CD1c-positive myeloid dendritic cell (primary cell): ENCODE results near the gene PRDM11.

Source experiments
- DNase-seq: peaks from one replicate; pipeline ENCODE4 v3.0.0-alpha.2; 2016; ENCODE audit errors: extremely low spot score

PRDM11 gene

DNA sequence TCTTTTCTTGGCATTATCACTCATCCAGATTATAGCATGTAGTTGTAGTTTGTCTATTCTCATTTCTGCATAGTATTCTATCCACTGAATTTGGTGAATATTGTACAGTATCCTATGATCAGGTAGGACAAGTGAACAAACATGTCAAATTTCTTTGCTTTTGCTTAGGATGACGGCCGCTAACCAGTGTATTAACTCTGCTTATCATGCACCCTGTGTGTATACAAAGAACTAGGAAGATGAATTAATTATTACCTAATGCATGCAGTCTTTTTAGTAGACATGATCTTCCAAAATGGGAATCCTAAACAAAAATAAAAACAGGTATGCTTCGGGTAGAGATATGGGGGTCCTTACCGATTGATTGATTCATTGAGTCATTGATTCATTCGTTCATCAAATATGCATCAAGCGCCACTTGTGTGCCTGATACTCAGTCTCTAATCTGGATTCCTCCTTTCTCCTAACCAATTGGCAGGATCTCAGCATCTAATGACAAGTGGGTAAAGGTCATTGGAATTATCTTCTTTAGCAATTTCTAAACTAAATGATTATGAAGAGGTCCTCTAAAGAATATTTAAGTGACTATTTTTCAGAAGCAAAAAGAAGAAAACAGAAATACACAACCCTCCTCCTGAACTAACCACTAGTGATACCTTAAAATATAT is 27.9 kb downstream of the PRDM11 start:
- DNase-seq, result no peak

DNA sequence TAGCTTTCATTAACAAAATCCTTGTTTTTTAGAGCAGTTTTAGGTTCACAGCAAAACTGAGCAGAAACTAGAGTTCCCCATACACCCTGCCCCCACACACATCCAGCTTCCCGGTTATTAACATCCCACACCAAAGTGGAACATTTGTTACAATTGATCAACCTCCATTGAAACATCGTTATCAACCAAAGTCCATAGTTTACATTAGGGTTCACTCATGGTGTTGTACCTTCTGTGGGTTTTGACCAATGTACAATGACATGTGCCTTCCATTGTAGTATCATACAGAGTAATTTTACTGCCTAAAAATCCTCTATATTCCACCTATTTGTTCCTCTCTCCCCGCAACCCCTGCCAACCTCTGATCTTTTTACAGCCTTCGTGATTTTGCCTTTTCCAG is 28.5 kb downstream of the PRDM11 start:
- no peak for DNase-seq

DNA sequence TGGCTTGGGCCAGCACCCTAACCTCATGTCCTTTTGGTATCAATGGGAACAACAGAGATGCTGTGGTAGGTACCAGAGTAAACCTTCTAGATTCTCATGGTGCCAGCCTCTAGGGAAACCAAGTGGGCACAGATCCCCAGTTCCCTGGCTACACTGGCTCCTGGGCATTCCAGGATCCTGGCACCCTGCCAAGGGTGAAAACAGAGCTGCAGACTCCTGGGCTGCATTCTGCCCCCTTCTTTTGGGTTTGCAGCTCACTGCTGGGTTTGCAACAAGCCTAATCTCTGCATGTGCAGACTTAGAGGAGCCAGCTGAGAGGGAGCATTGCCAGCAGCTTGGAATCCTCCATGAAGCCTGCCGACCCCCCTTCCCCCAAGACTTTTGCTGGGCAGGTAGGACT is 30.6 kb downstream of the PRDM11 start:
- no peak for DNase-seq

DNA sequence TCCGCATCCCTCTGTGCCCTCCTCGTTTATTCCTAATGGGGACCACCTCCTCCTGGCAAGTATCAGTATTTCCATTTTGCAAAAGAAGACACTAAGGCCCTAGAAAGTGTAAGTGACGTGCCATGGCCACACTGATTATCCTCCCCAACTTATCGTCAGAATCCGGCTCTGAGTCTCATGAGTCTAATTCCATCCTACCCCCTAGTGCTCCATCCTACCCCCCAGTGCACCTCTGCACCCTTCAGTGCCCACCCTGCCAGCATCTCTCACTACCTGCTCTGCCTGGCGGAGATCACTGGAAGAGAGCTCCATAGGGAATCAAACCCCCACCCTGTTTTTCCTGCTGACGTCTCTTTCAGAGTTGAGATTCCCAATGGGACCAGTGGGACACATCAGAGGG is 31.8 kb downstream of the PRDM11 start:
- no peak for DNase-seq

DNA sequence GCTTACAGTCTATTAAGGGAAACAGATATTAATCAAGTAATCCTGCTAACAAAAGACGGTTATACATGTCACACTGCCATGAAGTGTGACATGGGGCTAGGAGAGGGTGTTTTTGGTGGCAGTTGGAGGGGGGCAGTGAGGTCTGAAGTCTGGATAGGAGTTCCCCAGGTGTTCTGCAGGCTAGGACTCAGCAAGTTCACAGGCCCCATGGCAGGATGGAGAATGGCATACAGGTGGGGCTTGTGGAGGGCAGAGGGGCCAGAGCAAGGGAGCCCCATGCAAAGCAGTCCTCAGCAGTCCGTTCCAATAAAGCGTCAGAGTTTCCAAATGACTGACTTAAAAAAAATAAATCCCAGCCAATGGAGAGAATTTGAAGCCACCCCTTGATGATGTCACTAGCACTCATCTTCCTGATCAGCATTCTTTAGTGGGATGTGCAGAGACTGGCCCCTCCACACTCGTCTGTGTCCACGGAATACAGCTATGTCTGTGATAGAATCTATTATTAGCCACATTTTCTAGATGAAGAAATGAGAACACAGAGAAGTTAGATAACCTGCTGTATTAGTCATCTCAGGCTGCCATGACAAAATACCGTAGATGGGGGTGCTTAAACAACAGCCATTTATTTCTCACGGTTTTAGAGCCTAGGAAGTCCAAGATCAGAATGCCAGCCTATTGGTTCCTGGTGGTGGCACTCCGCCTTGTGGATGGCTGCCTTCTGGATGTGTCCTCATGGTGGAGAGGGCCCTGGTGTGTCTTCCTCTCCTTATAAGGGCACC is 32.6 kb downstream of the PRDM11 start:
- no peak for DNase-seq

DNA sequence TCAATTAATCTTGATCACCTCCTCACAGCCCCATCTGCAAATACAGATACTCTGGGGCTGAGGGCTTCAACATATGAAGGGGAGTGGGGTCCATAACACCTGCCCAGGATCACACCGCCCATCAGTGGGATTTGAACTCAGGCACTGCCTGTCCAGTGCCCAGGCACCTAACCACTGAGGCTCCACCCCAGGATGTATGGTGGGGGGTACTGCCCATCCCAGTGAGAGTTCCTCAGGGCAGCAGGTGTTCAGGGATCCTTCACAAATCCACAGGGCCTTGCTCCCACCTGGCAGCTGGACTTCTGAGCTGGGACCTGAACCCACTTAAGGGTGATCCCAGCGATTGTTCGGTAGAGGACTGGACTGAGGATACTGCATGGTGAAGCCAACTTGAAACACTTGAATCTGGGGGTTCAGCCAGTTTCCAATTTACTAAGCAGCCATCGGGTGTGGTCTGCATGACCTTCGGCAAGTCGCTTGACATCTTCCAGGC is 33.3 kb downstream of the PRDM11 start:
- DNase-seq, result no peak

DNA sequence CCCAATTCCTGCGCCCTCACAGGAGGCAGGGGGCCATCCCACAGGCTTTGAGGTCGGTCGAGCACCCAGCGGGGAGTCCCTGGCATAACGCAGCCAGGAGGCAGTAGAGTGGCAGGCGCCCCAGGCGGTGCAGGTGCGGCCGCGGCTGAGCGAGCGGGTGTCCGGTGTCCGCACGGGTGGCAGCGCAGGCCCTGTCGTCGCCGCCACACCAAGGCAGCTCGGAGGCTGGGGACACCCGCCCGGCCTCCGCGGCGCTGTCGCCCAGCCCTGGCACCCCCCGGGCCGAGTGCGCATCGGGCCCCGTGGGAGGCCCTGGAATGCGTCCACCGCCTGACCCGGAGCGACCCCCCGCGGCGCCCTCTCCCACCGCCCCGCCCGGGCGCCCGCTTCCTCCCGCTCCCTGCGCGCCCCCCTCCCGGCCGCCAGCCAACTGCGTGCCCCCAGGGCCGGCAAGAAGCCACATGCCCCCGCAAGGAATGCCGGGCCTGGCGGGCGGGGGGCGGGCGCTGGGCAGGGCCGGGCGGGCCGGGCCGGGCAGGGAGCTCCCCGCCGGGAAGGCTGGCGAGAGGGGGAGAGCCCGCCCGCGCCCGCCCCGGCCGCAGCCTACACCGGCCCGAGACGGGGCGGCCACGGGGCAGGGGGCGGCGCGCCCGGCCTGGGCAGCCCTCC is 33.9 kb downstream of the PRDM11 start:
- peak; percentile 9 for DNase-seq

DNA sequence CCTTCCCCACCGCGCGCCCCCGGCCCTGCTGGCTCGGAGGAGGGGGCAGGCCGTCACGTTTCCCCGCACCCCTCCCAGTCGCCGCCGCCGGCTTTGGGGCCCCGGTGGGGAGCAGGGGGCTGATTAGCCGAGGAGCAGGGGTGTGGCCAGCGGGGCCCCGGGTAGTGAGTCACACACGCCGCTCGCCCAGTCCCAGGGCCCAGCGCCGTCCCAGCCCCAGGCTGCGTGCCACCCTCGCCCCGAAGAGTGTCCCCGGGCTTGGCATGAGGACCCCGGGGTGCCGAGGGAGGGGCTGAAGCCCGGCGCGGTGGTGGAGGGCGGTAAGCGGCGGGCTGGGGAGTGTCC is 34.4 kb downstream of the PRDM11 start:
- DNase-seq, result peak; percentile 50

DNA sequence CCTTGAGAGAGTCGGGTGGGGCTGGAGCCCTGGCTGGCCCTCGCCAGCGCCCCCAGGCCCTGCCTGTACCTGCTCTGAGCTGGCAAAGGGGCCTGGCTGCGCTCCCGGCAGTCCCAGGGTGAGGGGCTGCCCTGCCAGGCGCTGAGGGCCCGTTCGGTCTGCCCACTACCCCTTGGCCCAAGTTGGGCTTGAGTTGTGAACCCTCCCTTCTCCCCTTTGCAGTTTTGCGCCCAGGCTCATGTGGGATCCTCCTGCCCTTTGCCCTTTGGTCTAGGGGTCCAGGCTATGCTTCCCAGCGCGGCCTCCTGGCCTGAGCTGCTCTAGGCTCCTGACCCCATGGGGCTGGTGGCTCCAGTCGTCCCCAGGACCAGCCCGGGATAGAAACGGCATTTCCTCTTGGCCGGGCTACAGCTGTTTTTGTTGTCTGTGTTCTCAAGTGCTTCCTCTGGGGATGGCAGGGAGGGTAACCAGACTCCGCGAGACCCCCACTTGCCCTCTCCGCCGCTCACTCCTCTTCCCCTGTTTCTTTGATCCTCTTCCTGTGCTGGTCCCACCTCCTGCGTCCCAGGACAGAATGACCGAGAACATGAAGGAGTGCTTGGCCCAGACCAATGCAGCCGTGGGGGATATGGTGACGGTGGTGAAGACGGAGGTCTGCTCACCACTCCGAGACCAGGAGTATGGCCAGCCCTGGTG is 34.9 kb downstream of the PRDM11 start:
- DNase-seq, result no peak

DNA sequence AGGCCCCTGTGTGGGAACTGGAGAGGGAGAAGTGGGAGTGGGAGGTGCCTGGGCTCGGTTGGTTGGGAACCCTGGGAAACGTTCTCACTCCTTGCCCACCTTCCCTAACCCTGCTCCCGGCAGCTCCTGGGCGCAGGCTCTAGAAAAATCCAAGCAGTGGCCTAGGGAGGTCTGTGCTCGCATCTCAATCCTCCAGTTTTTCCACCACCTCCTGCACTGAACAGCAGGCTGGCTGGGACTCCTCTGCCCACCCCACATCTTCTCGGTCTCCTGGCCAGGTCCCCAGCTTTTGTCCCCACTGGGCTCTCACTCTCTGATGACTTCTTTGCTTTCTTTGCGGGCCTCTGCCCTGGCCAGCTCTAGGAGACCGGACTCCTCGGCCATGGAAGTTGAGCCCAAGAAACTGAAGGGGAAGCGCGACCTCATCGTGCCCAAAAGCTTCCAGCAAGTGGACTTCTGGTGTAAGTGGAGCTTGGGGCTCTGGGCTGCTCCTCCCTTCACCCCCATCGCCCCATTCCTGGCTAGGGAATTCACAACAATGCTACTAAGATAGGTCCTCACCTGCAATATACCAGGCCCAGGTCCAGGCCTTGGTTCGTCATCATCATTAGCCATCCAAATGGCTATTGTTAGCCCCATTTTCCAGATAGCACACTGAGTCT is 35.6 kb downstream of the PRDM11 start:
- no peak for DNase-seq

DNA sequence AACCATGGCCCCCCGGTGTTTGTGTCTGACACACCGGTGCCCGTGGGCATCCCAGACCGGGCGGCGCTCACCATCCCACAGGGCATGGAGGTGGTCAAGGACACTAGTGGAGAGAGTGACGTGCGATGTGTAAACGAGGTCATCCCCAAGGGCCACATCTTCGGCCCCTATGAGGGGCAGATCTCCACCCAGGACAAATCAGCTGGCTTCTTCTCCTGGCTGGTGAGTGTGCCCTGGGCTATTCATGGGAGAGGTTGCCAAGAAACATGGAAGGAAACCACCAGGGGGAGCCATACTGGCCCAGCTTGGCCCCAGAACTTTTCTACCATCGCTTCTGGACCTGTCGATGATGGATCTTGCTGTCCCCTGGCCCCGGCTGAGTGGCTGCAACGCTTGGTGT is 36.5 kb downstream of the PRDM11 start:
- peak; percentile 24 for DNase-seq

DNA sequence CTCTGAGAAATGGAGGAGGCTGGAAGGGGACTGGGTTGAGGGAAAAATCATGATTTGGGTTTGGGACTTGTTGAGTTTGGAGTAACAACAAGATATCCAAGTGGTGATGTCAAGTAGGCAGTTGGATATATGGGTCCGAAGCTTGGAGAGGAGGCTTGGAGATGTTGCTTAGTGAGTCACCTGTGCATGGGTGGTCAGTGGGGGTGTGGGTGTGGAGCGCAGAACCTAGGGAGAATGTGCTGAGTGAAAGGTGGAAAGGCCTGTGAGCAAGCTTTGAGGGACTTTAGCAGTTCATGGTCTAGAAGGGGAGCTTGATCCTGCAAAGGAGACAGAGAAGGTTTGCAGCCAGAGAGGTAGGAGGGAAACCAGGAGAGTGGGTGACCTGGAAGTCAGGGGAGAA is 38.2 kb downstream of the PRDM11 start:
- no peak for DNase-seq

DNA sequence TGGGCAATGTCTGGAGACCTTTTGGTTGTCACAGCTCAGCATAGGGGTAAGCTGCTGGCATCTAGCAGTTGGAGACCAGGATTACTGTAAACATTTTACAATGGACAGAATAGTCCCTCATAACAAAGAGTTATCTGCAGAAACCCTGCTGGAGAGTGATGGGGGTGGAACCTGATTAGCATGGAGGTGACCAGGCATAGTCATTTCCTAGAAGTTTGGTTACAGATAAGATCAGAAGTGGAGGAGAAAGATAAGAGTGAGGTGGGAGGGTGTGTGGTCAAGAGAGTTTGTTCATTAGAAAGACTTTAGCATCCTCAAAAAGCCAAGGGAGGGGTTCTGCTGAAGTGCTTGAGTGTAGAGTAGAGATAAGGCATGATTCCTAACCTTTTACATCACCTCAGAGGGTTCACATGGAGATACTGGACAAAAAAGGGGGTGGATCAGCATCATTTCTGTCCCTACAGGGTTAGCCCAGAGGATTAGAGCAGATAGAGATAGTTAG is 38.8 kb downstream of the PRDM11 start:
- DNase-seq, result no peak

DNA sequence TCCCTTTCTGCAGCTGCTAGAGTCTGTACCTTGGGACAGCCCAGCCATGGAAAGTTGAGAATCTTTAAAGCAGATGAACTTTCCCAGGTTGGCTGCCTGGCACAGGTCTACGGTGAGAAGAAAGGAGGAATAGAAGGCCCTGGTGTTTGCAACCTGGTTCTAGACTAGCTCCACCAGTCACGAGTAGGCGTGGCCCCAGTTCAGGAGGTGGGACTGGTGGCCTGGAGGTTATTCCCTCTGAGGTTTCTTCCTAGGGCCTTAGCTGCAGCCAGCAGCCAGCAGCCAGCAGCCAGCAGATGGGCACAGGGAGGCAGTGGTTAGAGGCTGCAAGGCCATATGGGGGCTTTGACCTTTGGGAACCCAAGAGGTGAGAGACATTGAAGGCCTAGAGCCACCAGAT is 40.9 kb downstream of the PRDM11 start:
- DNase-seq, result no peak

DNA sequence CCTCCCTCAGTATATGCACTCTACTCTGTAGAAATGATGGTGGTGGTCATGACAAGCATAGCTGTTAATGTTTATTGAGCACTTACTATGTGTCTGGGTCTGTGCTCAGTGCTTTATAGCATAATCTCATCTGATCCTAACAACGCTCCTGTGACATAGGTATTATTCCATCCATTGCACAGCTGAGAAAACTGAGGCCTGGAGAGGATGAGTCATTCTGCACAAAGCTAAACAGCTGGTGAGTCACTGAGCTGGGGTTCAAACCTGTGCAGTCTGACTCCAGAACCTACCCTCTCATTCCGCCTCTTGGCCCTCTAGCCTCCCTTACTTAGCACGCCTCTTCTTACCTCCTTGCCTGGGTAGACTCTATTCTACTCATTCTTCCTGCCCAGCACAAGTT is 41.7 kb downstream of the PRDM11 start:
- DNase-seq, result no peak

DNA sequence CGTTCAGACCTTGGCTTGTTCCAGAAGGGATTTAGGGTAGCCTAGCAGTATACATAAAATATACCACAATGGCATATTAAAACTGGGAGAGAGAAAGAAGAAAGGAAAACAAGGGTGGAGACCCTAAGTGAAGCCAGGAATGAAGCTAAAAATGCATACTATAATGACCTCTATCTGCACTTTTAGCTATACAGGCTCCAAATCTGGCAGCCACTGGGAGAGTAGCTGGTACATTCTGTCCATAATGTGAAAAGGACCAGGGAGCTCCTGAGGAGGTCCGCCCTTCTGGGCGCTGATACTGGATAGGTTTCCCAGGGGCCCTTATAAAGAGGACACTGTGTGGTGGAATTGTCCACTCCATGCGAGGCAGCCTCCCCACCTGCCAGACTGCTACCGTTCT is 42.8 kb downstream of the PRDM11 start:
- no peak for DNase-seq

DNA sequence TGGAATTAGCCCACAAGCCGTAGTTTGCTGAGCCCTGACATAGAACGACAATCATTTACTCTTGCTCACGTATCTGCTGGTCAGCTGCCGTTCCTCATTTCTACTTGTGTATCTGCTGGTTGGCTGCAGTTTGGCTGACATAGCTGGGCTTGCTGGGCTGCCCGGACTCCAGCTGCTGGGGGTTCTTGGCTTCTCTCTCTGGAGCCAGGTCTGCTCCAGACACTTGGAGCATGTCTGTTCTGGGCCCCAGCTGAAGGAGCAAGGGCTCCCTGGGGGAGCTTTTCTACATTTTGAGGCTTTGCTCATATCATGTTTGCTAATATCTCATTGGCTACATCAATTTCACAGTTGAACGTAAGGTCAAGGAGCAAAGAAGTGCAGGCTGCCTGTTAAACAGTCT is 47.3 kb downstream of the PRDM11 start:
- no peak for DNase-seq

DNA sequence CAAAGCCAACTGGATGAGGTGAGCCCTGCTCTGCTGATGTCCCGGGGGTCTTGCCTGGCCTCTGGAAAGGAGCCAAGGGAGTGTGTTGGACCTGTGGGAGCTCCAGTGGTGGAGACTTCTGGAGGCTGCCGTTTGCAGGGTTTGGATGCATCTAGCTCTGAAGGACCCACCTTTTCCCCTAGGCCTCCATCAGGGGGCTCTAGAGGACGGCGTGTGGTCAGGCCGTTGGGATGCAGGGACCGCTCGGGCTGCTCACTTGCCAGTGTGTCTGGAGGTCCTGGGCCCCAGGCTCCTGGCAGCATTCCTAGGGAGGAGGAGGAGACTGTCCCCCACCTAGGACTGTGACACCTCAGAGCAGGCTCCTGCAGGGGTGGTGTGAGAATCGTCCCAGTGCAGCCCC is 58.3 kb downstream of the PRDM11 start:
- DNase-seq, result no peak

DNA sequence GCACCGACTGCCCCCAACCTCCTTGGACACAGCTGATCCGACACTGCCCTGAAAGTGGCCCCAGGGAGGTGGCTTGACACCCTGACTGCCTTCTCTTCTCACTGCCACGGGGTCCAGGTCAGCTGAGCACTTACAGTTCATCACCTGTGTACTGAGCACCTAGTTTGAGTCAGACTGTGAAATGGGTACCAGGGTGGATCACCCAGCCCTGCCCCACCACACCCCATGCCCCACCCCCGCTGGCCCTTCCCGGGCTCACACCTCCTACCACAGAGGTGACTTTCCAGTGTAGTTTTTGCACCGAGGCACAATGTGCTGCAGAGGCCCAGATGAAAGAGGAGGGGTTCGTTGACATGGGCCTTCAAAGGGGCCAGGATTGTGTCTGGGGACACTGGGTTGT is 59.5 kb downstream of the PRDM11 start:
- DNase-seq, result no peak

DNA sequence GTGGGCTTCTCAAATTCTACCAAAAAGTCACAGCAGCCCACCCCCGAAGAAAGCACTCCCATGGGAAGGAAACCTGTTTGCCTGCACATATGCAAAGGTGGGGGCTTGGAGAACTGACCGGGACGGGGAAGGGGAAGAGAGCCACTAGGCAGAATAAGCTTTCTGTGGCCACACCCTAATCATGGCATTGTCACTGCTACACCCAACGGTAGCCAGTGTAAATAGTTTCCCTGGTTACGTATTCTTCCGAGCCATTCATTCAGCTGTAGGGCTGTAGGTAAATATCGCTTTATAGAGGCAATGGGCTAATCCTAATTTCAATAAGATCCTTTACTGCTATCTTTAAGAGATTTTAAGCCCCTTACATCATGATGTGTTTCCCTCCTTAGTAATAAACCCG is 61.7 kb downstream of the PRDM11 start:
- no peak for DNase-seq

DNA sequence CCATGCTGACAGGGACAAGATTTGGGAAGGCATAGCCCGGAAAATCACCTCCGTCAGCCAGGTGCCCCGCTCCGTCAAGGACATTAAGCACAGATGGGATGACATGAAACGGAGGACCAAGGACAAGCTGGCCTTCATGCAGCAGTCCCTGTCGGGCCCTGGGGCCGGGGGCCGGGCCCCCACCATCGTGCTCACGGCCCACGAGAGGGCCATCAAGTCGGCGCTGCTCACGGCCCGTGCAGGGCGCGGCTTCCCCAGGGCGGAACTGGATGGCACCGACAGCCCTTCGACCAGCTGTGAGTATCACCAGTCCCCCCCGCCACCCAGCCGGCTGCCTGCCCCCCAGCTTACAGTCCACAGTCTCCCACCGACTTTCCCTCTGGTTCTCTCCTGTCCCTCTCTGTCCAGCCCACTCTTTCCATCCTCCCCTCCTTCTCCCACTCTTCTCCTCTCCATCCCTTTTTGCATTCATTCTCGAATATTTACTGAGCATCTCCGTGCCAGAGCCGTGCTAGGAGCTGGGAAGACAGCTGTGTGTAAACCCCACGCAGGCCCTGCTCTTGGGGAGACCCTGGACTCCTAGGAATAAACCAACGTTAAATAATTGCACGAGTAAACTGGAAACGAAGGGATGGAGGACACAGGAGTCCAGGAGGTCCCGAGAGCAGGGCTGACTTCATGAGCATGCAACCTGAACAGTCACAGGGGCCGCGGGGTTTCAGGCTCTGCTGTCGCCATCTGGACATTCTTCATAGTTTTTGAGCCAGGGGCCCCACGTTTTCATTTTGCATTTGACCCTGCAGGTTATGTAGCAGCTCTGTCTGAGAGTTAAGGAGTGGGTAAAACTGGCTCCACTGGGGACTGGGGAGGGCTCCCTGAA is 62.8 kb downstream of the PRDM11 start:
- DNase-seq, result no peak
